GM19099 (cell line): ENCODE results near the gene HAUS2.

ENCODE experiments used
- POLR2A ChIP-seq: IDR thresholded peaks from 3 replicates; pipeline ENCODE4 v1.6.1; 2011; ENCODE audit warnings: low read depth; ENCODE audit not compliant: insufficient read length; ENCODE audit errors: extremely low read depth

HAUS2 gene

DNA sequence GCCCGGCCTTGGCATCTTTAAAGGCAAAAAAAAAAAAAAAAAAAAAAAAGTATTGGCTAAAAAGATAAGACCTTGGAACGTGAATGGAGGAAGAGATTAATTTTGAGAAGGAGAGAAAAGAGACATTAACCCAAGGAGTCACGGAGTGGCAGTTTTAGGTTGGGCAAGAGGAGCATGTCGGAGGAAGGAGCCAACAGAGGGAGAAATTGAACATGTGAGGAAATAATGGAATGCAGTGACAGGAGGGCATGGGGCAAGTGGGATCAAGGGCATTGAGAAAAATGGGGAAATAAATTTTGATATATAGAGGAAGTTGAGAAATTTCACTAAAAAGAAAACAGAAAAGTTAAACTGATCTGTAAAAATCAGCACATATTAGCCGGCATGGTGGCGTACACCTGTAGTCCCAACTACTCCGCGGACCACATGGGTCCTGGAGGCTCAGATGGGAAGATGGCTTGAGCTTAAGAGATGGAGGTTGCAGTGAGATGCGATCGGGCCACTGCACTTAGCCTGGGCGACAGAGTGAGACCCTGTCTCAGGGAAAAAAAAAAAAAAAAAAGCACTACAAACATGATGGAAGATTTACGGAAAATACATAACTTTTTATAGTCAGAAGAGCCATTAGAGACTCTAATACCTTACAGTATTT, 1.2 kb downstream of the HAUS2 start:
- no peak for TF ChIP-seq POLR2A

DNA sequence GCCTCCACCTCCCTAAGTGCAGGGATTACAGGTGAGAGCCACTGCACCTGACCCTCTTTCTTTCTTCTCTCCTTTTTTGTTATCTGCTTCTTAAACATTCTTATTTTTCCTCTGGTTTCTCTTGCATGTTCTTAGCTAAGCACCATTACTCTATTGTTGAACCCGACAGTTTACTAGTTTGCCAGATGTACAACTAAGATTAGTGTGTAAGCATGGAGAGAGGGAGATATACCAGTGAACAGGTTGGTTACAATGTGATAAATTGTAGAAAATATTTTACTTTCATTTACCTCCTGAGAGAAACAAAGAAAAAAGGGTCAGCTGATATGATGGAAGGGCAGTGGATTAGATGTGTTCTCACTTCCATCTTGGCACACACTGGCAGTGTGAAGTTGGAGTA, 4.9 kb downstream of the HAUS2 start:
- TF ChIP-seq POLR2A, result no peak

DNA sequence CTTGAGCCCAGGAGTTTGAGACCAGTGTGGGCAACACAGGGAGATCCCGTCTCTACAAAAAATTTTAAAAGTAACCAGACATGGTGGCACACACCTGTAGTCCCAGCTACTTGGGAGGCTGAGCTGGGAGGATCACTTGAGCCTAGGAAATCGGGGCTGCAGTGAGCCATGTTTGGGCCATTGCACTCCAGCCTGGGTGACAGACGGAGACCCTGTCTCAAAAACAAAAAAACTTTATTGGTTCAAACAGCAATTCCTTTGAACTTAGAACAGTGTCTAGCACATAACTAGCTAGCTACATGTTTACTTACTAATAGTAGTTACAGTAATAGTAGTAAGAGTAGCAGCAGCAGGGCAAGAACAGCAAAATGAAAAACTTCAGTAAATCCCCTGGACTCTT, 10.1 kb downstream of the HAUS2 start:
- TF ChIP-seq POLR2A, result no peak

DNA sequence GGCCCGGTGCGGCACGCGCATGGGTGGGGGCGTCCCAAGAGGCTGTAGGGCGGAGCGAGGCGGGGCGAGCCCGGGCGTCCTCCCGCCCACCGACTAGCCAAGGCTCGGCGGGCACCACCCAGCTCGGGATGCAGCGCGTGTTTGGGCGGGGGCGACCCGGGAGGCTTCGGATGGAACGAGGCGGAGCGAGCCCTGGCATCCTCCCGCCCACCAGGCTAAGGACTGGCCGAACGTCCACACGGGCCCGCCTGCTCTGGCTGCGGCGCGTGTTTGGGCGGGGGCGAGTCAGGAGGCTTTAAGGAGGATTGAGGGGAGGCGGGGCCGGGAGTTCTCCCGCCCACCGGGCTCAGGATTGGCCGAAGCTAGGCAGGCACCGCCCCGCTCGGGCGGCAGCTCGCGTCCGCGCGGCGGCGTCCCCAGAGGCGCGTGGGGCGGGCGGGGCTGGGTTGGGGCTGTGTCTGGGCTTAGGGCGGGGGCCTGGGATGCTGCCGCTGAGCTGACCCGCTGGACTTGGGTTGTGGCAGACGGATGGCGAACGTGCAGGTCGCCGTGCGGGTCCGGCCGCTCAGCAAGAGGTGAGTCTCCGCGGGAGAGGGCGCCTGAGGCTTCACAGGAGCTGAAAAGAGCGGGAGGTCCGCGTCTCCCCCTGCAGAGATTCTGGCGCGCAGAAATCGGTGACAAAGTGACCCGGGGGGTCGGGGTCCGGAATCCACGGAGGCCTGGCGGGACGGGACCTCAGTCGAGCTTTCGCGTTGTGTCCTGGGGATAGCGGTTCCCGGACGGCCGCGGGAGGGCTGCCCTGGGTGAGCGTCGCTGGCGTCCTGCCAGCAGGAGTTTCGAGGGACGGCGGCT, 26.8 kb downstream of the HAUS2 start, which contains the start of gene STARD9:
TSS of gene STARD9 (plus strand) at position 419 of the 852 bp plus-strand sequence. CDS start at position 529, 110 bp downstream.
- peak; percentile 89 for TF ChIP-seq POLR2A

DNA sequence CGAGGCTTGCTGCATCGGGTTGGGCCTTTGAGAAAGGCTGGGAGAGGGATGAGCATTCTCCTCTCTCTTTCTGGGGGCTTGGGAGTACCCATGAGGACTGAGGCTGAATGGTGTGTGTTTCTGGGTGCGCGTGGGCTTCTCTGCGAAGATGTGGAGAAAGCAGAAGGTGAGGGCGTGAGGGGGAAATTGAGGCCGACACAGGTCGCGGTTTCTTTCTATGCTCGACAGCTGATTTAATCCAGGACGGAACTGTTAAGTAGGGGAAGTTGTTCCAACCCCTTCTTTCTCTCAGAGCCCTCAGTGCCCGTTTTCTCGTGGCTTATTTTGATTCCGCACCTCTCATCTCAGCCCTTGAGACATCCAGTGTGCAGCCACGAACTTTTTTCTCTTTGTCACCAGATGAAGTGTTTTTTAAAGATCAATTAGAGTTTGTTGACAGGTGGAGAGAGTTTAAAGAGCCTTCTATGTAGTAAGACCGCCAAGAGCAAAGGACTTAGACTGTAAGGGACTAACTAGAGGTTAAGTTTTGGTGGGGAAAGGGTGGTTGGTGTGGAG, 27.5 kb downstream of the HAUS2 start:
- TF ChIP-seq POLR2A, result no peak

DNA sequence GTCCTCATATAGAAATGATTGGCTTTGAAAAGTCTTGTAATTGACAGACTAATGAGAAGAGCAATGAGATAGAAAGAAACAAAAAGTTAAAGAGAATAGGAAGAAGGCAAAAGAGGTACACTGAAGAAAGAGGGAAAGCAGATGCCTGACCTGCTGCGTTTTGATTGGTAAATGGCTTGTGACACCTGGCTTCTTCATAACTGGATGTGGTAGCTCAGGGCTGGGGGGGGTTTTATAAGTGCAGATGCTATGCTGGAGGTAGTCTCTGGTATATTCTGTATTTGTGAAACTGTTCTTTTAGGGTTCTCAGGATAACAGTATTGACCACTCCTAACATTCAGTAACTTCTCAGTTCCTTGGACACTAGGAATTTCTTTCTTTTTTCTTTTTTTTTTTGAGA, 28.1 kb downstream of the HAUS2 start:
- TF ChIP-seq POLR2A, result no peak

DNA sequence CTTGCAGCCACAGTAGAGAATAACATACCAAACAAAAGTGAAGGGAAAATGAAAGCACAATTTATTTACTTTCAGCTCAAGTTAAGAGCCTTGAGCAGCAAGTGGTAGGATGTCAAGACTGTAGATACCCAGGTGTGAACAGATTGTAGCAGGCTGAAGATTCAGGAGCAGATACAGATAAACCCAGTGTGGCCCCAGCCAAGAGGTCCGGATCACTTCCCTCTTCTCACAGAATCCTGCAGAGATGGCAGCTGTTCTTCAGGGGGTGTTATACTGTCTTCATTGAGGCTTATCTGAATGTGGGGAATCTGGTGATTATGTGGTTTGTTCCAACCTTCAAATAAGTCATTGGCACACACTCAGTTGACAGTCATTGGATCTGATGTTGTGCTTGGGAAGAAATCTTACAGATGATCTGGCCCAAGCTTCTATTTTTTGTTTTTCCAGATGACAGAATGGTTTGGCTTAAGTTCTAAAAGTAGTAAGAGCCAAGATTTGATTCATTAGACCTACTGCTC, 28.9 kb downstream of the HAUS2 start:
- TF ChIP-seq POLR2A, result no peak

DNA sequence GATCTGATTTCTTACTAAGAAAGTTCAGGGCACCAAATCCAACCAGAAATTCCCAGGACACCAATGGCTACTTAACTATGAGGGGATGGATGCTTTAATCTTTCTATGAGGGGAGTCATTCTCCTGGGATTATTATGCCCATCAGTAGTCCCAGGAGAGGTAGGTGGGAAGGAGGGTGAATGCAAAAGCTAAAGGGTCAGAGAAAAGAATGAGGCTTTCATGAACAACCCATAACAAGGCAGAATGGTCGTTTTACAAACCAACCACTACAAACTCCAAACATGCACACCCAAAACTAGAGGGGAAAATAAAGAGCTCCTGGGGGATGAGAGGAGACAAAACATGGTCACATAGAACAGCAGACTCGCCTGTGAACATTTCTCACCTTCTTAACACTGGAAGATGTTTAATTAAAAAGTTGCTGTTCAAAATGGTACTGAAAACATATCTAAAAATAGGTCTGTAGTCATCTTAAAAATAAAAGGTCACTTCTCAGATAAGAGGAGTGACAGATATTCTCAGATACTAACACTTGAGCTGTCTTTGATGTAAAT, 30.4 kb downstream of the HAUS2 start:
- TF ChIP-seq POLR2A, result no peak

DNA sequence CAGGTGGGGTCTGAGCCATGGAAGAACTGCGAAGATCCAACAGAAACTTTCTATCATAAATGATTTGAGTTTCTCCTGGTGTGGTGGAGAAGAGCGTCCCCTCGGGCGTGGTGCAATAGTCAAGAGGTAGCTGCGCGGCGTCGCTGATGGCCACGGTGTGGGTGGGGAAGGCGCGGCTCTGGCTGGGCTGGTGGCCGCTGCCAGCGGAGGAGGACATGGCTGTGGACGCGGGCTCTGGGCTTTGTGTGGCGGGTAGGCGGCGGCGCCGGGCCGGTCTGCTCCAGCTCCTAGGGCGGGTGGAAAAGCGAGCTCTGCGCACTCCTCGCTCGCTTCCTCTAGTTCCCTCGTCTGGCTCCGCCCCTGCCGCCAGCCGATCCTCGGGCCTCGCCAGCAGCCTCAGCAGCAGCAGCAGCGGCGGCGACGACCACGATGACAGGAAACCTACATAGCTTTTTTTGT, 32.7 kb downstream of the HAUS2 start:
- TF ChIP-seq POLR2A, result peak; percentile 30

DNA sequence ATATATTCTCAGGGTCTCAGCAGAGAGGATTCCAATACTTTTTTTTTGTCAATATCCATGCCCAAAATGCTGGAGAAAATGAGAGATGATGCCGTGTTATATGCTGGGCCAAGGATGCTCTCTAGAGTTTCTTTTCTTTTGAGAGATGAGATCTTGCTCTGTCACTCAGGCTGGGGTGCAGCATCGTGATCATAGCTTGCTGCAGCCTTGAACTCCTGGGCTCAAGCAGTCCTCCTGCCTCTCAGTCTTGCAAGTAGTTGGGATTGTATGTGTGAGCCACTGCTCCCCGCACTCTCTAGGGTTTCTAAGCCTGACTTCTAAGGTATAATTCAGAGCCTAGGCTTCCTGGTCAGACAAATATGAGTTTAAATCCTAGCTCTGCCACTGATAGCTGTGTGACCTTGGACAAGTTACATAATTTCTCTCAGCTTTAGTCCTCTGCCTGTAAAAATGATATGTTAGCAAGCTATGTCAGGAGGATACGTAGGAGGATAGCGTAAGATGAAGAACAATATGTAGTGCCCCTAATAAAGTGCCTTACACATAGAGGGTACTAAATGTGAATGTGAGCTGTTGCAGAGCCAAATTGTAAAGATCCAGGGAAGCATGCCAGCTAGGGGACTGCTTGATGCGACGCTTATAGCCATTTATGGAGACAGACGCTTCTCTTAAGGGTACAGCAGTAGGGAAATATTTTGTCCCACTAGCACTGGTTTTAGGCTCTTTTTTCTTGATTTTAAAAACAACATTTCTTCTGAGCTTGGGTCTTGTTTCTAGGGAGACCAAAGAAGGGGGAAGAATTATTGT, 34.1 kb downstream of the HAUS2 start:
- TF ChIP-seq POLR2A, result no peak

DNA sequence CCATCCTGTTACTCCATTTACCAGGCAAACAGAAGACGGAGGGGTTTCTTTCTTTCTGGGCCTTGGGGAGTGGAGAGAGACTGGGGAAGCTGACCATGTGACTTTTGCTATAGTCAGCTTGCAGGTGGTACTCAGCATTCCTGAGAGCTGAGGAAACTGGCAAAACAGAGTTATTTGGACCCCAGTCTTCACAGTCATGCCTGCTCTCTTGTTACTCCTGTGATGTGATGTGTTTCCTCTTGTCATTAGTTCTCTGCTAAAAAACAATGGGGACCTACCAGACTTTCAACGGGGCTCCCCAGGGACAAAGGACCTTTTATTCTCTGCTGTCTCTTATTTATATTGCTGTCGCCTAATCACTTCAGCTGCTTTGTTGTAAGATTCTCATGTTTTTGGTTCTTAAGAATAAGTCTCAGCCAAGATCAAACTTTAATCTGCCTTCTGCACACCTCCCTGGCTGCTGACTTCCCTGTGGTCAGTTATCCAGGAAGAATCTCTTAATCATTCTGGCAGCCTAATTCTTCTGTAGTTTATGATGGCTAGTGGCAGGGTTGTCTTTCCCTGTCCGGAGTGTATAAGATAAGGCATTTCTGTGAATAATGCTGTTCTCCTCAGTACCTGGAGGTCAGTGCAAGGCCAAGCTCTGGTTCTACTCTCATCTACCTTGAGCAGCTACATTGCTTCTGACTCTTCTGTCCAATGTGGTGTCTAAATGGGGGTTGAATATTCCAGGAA, 35.6 kb downstream of the HAUS2 start:
- TF ChIP-seq POLR2A, result no peak

DNA sequence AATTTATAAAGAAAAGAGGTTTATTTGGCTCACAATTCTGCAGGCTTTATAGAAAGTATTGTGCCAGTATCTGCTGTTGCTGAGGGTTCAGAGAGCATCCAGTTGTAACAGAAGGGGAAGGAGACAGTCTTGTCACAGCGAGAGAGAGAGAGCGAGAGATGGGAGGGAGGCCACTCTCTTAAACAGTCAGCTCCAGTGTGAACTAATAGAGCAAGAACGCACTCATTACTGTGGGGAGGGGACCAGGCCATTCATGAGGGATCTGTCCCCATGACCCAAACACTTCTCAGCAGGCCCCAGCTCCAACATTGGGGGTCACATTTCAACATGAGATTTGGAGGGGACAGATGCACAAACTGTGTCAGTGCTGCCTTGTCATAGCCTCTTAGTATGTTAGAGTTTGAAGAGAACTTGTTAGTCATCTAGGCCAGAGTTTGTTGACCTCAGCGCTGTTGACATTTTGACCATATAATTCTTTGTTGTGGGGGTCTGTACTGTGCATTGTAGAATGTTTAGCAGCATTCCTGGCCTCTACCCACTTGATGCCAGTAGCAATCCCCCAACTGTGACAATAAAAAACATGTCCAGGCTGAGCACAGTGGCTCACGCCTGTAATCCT, 42.1 kb downstream of the HAUS2 start:
- TF ChIP-seq POLR2A, result no peak

DNA sequence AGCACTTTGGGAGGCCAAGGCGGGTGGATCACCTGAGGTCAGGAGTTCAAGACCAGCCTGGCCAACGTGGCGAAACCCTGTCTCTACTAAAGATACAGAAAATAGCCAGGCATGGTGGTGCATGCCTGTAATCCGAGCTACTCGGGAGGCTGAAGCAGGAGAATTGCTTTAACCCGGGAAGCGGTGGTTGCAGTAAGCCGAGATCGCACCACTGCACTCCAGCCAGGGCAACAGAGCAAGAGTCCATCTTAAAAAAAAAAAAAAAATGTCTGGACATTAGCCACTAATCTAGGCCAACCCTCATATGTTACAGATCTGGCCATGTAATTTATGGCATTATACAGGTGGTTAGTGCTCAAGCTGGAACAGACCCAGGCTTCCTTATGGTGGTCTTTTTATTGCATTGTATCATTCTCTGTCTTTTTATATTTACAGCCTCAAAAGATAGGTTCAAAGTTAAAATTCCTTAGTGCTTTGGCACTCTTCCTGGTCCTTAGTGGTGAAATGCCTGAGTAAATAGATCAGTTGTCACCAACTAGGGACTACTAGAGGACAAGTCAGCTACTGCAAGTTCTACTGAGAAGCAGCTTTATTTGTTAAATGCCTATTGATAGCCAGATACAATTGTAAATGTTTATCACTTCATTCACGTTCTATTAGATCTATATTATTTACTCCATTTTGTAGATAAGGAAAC, 42.7 kb downstream of the HAUS2 start:
- no peak for TF ChIP-seq POLR2A
